BLaER1 treated with 17β-estradiol and CSF1 and Interleukin-3, amounts not matched to agents 10 nM and 100 nM (cell line): ENCODE data around the gene TMTC2.

Experiments used
- H3K27ac ChIP-seq, 11 experiments: shearing (Covaris generic); formaldehyde crosslinking; 2 replicates each; pipeline ENCODE4 v1.8.1; 2022
- H3K27me3 ChIP-seq, 11 experiments: shearing (Covaris generic); formaldehyde crosslinking; 2 replicates each; pipeline ENCODE4 v1.8.1; 2022
- H3K36me3 ChIP-seq, 11 experiments: shearing (Covaris generic); formaldehyde crosslinking; 2 replicates each; pipeline ENCODE4 v1.8.1; 2022
- H3K4me1 ChIP-seq, 10 experiments: shearing (Covaris generic); formaldehyde crosslinking; 2 replicates each; pipeline ENCODE4 v1.8.1; 2022
- H3K4me2 ChIP-seq, 11 experiments: shearing (Covaris generic); formaldehyde crosslinking; 2 replicates each; pipeline ENCODE4 v1.8.1; 2022
- H3K4me3 ChIP-seq, 10 experiments: shearing (Covaris generic); formaldehyde crosslinking; 2 replicates each; pipeline ENCODE4 v1.8.1; 2022
- H3K9ac ChIP-seq, 11 experiments: shearing (Covaris generic); formaldehyde crosslinking; 2 replicates each; pipeline ENCODE4 v1.8.1; 2022
- H3K9me3 ChIP-seq, 11 experiments: shearing (Covaris generic); formaldehyde crosslinking; replicated peaks in 1 of 11; 2 replicates each; pipeline ENCODE4 v1.8.1; 2022
- H4K20me1 ChIP-seq, 11 experiments: shearing (Covaris generic); formaldehyde crosslinking; 2 replicates each; pipeline ENCODE4 v1.8.1; 2022
- Cebpa-rat ChIP-seq, 11 experiments: shearing (Covaris generic); IDR thresholded peaks; 2 replicates each; pipeline ENCODE4 v1.8.1; 2022

The TMTC2 gene

DNA sequence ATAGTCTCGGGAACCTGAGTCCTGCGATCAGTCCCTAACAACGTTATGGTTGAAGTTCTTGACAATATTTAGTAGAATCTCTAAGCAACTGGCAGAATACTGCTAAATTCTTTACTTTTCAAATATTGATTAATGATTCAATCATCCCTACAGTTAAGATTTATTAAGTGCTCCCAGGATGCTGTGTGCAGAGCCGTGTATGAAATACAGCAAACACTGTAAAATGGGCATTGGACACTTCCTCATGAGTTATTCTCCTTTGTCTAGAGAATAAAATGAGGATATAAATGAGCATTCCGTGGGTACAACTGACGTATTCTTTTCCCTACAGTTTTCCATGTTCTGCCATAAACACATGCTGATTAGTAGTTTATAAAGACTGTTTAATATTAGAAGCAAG lies 372.4 kb downstream of the TMTC2 start:
- Histone ChIP-seq H3K9ac (no peak overlapping the region), H4K20me1 (no peaks in the 10 kb centered on the region), H3K9me3 (no peaks in the 10 kb centered on the region), H3K27me3 (no peaks in the 10 kb centered on the region), H3K27ac (no peak overlapping the region), H3K4me3 (no peak overlapping the region), H3K4me2 (peak overlapping the region in 4 of 11 experiments; percentile 5 to 45 (median 28); a peak in 5 of 22 replicates), H3K36me3 (no peaks in the 10 kb centered on the region), H3K4me1 (peaks cover 0 to 12% (median 0%) of the 10 kb centered on the region in 10 experiments; a peak in 6 of 20 replicates)
- TF ChIP-seq Cebpa-rat (IDR thresholded peaks at IDR 0.05), result no peak

GRCh38 chr12:83065562-83065961 lies 378.9 kb downstream of the TMTC2 start:
- Histone ChIP-seq H3K27ac (no peak overlapping the region), H3K36me3 (no peaks in the 10 kb centered on the region), H3K4me3 (no peak overlapping the region), H3K9ac (no peak overlapping the region), H3K9me3 (no peaks in the 10 kb centered on the region), H3K4me2 (no peak overlapping the region), H3K4me1 (no peaks in the 10 kb centered on the region), H4K20me1 (no peaks in the 10 kb centered on the region), H3K27me3 (no peaks in the 10 kb centered on the region)
- TF ChIP-seq Cebpa-rat (IDR thresholded peaks at IDR 0.05), result no peak

GRCh38 chr12:83067981-83068380 lies 381.3 kb downstream of the TMTC2 start:
- TF ChIP-seq Cebpa-rat (IDR thresholded peaks at IDR 0.05), result no peak

DNA sequence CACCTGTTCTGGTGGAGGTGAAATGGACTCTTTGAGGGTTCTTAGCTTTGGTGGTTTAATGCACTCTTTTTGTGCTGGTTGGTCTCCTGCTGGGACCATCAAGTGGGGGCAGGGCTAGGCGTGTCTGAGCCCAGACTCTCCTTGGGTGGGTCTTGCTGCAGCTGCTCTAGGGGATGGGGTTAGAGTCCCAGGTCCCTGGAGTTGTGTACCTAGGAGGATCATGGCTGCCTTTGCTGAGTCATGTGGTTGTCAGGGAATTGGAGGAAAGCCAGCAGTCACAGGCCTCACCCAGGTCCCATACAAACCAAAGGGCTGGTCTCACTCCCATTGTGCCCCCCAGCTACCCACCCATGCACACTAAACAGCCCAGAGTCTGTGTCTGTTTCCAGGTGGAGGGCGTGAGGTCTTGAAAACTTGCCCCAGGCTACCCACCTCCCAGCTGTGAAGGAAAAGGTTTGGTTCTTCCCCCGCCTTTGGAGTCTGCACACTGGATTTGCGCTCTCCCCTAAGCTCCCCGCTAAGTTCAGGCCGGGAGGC lies 387.7 kb downstream of the TMTC2 start:
- H3K4me3 ChIP-seq, result no peak overlapping the region
- H3K4me2 ChIP-seq, result no peak overlapping the region
- no peak overlapping the region for H3K9ac ChIP-seq
- 0 out of 22 replicates have a peak, but pooled peaks cover 0 to 6% (median 0%) of the 10 kb centered on the region in 11 experiments for H3K9me3 ChIP-seq
- H3K4me1 ChIP-seq, result no peaks in the 10 kb centered on the region
- H3K27me3 ChIP-seq, result no peaks in the 10 kb centered on the region
- no peaks in the 10 kb centered on the region for H3K36me3 ChIP-seq
- H4K20me1 ChIP-seq, result no peaks in the 10 kb centered on the region
- H3K27ac ChIP-seq, result no peak overlapping the region
- no peak for TF ChIP-seq Cebpa-rat (IDR thresholded peaks at IDR 0.05)

More at GRCh38 chr12:83067981-83068380, 381.3 kb downstream of the TMTC2 start:
- no peaks in the 10 kb centered on the region for H3K36me3 ChIP-seq
- H3K9ac ChIP-seq, result no peak overlapping the region
- H3K27ac ChIP-seq, result no peak overlapping the region
- H3K27me3 ChIP-seq, result no peaks in the 10 kb centered on the region
- no peak overlapping the region for H3K4me2 ChIP-seq
- H4K20me1 ChIP-seq, result no peaks in the 10 kb centered on the region
- H3K4me1 ChIP-seq, result no peaks in the 10 kb centered on the region
- no peak overlapping the region for H3K4me3 ChIP-seq
- H3K9me3 ChIP-seq, result no peaks in the 10 kb centered on the region

- 0 out of 22 replicates have a peak, but pooled peaks cover 0 to 6% (median 0%) of the 10 kb centered on the region in 11 experiments for H3K9me3 ChIP-seq
- no peaks in the 10 kb centered on the region for H3K4me1 ChIP-seq
- no peak for TF ChIP-seq Cebpa-rat (IDR thresholded peaks at IDR 0.05)
- H3K4me3 ChIP-seq, result no peak overlapping the region
- no peak overlapping the region for H3K27ac ChIP-seq
- no peak overlapping the region for H3K9ac ChIP-seq
- H3K4me2 ChIP-seq, result no peak overlapping the region
- H4K20me1 ChIP-seq, result no peaks in the 10 kb centered on the region
- no peaks in the 10 kb centered on the region for H3K27me3 ChIP-seq
- H3K36me3 ChIP-seq, result no peaks in the 10 kb centered on the region
Measured at GRCh38 chr12:83075471-83075870, 388.8 kb downstream of the TMTC2 start.

- Histone ChIP-seq H4K20me1 (no peaks in the 10 kb centered on the region), H3K36me3 (no peaks in the 10 kb centered on the region), H3K9me3 (0 out of 22 replicates have a peak, but pooled peaks cover 0 to 6% (median 0%) of the 10 kb centered on the region in 11 experiments), H3K4me1 (no peaks in the 10 kb centered on the region), H3K9ac (no peak overlapping the region), H3K27me3 (no peaks in the 10 kb centered on the region), H3K4me2 (no peak overlapping the region), H3K4me3 (no peak overlapping the region), H3K27ac (no peak overlapping the region)
- no peak for TF ChIP-seq Cebpa-rat (IDR thresholded peaks at IDR 0.05)
Measured at GRCh38 chr12:83077041-83077440, 390.3 kb downstream of the TMTC2 start.

DNA sequence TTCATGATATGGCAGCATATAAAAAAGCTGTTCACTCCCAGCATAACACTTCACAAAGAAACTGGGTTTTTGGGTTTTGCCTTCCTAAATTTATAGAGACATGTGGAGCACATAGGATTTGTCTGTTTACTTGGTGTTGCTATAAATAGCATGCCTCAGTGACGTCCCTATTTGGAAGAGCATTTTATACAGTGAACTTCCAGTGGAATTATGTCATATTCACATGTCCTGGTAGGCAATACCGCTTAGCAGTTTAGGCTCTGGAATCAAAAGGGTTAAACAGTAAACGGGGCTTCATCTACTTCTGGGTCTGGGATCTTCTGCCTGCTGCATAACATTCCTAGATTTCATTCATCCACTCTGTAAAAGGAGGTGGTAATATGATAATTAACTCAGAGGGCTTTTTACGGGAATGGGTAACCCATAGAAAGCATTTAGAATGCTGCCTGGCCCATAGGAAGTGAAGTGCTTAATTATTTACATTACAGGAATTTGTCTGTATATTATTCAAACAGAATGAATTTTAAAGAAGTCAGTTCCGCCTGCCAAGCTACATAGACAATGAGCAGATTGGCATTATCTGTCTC lies 396.1 kb downstream of the TMTC2 start:
- no peak overlapping the region for H3K27ac ChIP-seq
- H3K36me3 ChIP-seq, result no peaks in the 10 kb centered on the region
- TF ChIP-seq Cebpa-rat (IDR thresholded peaks at IDR 0.05), result no peak
- H3K9ac ChIP-seq, result no peak overlapping the region
- no peaks in the 10 kb centered on the region for H3K4me1 ChIP-seq
- H3K27me3 ChIP-seq, result no peaks in the 10 kb centered on the region
- no peaks in the 10 kb centered on the region; a peak in 1 of 22 replicates for H3K9me3 ChIP-seq
- H4K20me1 ChIP-seq, result no peaks in the 10 kb centered on the region
- no peak overlapping the region for H3K4me3 ChIP-seq
- H3K4me2 ChIP-seq, result no peak overlapping the region

DNA sequence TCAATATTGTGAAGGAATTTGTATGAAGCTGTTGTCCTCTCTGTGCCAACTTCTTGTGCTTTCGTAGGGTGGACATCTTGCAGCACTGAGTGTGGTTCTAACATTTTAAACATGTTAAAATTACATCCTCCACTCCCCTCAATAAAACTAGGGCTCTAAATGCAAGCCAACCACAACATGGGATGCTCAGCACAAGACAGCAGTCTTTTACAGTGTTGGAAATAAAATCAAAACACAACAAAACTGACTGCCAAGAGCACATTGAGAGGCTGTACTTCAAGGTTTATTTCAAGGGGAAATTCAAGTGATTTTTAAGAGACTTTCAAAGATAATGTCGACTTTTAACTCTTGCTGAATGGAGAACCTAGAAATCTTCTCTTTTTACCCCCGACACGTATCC lies 396.9 kb downstream of the TMTC2 start:
- no peak overlapping the region for H3K27ac ChIP-seq
- no peak for TF ChIP-seq Cebpa-rat (IDR thresholded peaks at IDR 0.05)
- H3K9ac ChIP-seq, result no peak overlapping the region
- no peaks in the 10 kb centered on the region for H3K36me3 ChIP-seq
- H3K4me3 ChIP-seq, result no peak overlapping the region
- no peaks in the 10 kb centered on the region for H3K27me3 ChIP-seq
- H4K20me1 ChIP-seq, result no peaks in the 10 kb centered on the region
- H3K4me1 ChIP-seq, result 0 out of 20 replicates have a peak, but pooled peaks cover 0 to 6% (median 0%) of the 10 kb centered on the region in 10 experiments
- no peaks in the 10 kb centered on the region; a peak in 1 of 22 replicates for H3K9me3 ChIP-seq
- no peak overlapping the region for H3K4me2 ChIP-seq

GRCh38 chr12:83084516-83085234 lies 398.0 kb downstream of the TMTC2 start:
- no peak overlapping the region for H3K9ac ChIP-seq
- no peak for TF ChIP-seq Cebpa-rat (IDR thresholded peaks at IDR 0.05)
- no peaks in the 10 kb centered on the region for H3K27me3 ChIP-seq
- H3K36me3 ChIP-seq, result no peaks in the 10 kb centered on the region
- H3K4me2 ChIP-seq, result no peak overlapping the region
- H4K20me1 ChIP-seq, result no peaks in the 10 kb centered on the region
- no peak overlapping the region for H3K27ac ChIP-seq
- no peak overlapping the region for H3K4me3 ChIP-seq
- H3K9me3 ChIP-seq, result no peaks in the 10 kb centered on the region; a peak in 1 of 22 replicates
- H3K4me1 ChIP-seq, result 0 out of 20 replicates have a peak, but pooled peaks cover 0 to 6% (median 0%) of the 10 kb centered on the region in 10 experiments
